ENCODE data around the gene SEC11C.

The SEC11C gene

GRCh38 chr18:59145055-59145454 lies 5.4 kb downstream of the SEC11C start:
- DNase-seq = no peak

DNA sequence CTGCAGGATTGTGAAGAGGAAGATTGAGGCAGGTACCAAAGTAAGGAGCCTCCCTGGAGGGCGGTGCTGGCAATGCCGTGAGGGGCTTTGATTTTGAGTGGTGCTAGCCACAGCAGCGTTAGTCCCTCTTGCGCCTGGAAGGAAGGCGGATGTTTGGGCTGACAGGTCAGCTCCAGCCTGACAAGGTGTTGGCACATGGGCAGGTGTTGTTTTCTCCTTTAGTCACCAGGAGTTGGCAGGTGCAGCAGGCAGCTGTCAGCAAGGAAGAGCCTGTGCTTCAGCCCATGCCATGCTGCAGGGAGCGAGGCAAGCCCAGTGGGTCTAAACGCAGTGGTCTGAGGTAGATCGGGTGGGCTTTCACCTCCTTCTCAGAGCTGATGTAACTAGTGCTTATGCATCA lies 8.5 kb downstream of the SEC11C start:
- no peak for DNase-seq

DNA sequence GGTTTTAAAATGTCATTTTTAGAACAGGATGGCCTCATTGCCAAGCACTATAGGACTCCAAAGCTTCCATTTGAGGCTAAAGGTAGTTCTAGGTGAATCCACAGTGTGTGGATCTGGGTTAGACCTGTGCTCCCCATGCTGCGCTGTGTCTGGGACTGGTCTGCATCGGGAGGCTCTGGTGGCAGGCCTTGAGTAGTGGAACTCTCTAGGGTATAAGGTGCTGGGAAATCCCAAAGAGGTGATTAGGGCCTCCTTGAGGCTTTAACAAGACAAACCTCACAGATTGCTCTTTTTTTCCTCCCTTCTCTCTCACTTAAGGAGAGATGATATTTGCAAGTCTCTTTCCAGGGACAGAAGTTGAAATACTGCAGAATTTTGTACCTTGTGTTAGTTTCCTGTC lies 9.3 kb downstream of the SEC11C start:
- DNase-seq = no peak

- DNase-seq = no peak
Observed at GRCh38 chr18:59149416-59149815, 9.7 kb downstream of the SEC11C start.

GRCh38 chr18:59150236-59150635 lies 10.6 kb downstream of the SEC11C start:
- DNase-seq = no peak

- no peak for DNase-seq
Observed at GRCh38 chr18:59155153-59155552, 15.5 kb downstream of the SEC11C start.

GRCh38 chr18:59156316-59156715 lies 16.6 kb downstream of the SEC11C start:
- DNase-seq = no peak

DNA sequence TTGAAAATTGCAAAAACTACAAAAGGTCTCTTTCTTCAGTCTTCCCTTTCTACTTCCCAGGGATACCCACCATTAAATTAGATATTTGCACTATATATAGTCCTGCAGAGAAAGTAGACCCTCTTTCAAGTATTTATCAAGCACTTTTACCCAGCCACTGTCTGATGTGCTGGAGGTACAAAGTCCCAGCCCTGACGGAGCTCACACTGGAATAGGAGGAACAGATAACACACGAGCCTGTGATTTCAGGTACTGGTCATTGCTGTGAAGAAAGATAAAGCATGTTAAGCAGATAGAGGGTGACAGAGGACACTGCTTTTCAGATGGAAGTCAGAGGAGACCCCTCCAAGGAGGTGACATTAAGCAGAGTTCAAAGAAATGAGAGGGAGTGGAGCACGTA lies 19.6 kb downstream of the SEC11C start:
- no peak for DNase-seq

GRCh38 chr18:59159986-59160385 lies 20.3 kb downstream of the SEC11C start:
- DNase-seq = no peak

DNA sequence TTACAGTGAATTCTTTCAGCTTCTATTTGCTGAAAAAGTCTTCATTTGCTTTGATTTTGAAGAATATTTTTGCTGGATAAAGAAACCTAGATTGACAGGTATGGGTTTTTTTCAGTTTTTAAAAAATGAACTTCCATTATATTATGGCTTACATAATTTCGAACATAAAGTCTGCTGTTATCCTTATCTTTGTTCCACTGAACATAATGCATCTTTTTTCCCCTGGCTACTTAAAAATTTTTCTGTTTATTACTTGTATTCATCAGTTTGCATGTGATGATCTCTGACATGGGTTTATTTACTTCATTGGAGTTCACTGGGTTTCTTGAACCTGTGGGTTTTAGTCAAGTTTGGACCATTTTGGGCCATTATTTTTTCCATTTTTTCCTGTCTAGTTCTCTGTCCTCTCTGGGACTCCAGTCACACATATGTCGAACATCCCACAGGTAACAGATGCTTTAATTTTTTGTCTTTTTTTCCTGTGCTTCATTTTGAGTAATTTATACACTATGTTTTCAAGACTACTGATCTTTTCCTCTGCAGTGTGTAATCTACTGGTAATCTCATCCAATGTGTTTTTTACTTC lies 33.1 kb downstream of the SEC11C start:
- DNase-seq = no peak

GRCh38 chr18:59177485-59177884 lies 37.8 kb downstream of the SEC11C start:
- DNase-seq = no peak

- DNase-seq = no peak
Observed at GRCh38 chr18:59180150-59180845, 40.6 kb downstream of the SEC11C start.

GRCh38 chr18:59182673-59183072 lies 43.0 kb downstream of the SEC11C start:
- no peak for DNase-seq

- DNase-seq = peak in 1 of 5 experiments; percentile 14
Observed at GRCh38 chr18:59189008-59189407, 49.3 kb downstream of the SEC11C start.

DNA sequence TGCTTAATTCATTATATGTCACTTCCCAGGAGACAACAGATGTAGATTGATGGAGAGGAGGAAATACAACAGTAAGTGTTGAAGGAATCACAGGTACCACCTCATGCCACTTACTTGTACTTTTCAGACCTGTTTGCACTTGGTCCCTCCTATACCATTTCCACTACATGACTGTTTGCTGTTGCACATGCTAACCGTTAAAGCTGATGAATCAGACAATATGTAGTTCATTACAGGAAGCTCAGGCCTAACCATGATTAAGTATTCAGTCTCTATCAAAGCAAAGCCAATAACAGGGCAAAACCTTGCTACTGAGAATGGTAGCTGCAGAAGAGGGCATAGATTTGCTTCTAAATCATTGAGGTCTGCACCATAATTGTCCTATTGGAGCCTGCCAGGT lies 50.1 kb downstream of the SEC11C start:
- peak in 1 of 5 experiments; percentile 8 for DNase-seq

- no peak for DNase-seq
Observed at GRCh38 chr18:59196161-59196725, 56.6 kb downstream of the SEC11C start.

GRCh38 chr18:59197636-59198035 lies 58.0 kb downstream of the SEC11C start:
- DNase-seq = no peak

DNA sequence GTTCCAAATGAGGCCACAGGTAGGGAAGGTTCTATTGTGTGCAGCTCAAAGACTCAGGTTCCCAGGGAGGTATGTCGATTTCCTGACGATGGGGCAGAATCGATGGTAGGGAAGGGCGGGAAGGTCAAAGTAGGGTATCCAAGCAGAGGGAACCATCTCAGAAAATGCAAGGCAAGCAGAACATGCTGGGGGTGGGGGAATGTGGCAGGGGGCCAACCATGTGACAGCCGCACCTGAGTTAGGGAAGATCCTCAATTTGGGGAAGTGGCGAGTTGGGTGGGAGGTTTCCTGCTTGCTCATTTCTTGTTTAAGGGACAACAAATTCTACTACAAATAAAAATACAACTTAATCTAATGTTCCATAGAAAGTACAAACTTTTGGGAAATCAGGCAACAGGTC lies 58.5 kb downstream of the SEC11C start:
- no peak for DNase-seq

DNA sequence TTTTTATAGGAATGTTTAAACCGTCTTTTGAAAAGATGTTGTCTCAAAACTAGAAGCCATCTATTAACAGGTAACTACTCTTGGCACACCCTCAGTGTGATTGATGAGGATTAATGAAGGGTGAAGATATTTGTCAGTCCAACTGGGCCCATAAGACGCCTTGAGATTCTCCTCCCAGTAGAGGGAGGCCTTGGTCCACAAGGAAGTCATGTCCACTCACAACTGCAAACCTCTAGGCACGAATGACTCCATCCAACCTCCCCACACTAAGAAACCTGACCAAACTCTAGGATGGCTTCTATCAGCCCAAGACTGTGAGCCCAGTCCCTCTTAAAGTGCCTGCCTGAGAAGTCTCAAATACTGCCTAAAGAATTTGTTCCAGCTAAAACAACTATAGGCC lies 61.1 kb downstream of the SEC11C start:
- no peak for DNase-seq

GRCh38 chr18:59202258-59202820 lies 62.7 kb downstream of the SEC11C start:
- DNase-seq = no peak

DNA sequence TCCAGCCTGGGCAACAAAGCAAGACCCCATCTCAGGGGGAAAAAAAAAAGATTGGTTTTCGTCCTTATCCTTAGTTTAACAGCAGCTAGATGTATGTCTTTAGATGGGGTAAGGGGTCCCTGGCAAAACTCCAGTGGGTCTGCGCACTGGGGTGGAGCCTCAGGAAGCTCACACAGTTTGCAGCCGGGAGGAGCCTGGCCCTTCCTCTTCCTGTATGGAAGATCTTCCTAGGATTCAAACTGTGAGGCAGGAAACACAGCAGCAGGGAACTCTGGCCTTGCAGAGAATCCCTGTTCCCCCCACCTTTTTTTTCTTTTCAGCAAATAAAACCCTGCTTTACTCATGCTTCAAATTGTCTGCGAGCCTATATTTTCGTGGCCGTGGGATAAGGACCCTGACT lies 67.8 kb downstream of the SEC11C start:
- no peak for DNase-seq

Data from T-helper 2 cell (primary cell).